Measurements from ENCODE around the gene RAP2A.

Gene RAP2A

DNA sequence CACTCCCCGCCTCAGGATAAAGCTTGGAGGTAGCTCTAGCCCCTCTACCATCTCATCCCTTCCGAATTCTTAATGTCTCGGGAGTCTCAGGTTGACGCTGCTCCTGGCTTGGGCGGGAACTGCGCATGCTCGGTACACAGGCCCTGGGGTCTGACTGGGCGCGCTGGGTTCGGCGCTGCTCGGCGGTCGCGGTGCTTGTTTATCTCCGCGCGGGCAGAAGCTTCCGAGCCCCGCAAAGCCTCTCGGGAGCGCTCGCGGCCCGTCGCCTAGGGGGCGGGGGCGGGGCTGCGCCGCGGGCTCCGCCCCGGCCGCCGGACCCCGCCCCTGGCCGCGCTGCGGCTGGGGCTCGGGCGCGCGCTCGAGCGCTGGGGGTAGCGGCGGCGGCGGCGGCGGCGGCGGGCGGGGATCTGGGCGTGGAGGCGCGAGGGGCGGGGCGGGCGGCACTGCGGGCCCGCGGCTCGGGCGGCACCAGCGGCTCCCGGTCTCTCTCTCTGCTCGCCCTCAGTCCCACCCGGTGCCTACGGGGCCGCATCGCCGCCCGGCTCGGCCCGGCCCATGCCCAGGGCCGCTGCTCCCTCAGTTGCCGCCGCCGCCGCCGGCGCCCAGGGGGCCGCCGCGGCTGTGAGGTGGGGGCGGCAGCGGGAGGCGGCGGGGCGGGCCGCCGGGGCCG lies at the start of gene RAP2A:
TSS of gene RAP2A (plus strand) at position 443 of the 670 bp plus-strand sequence. CDS start 302 bp downstream, outside the sequence.
- Histone ChIP-seq H3K9me2 (replicated peaks; ENCODE audit: insufficient read depth, low read length) (no peaks in the 10 kb centered on the region), H2AFZ (ENCODE audit: low read length) (peak within 1 kb of the TSS; percentile 94), H3K79me2 (ENCODE audit: low read length) (peaks cover 45% of the 10 kb centered on the region), H3F3A (ENCODE audit: insufficient read depth, low read length) (peaks cover 16% of the 10 kb centered on the region), H3K36me3 (replicated peaks; ENCODE audit: insufficient read depth, low read length) (no peaks in the 10 kb centered on the region), H3K9me3 (replicated peaks; ENCODE audit: insufficient read depth, low read length) (no peaks in the 10 kb centered on the region), H3K4me3 (ENCODE audit: low read length) (peak within 1 kb of the TSS; percentile 96), H3K9ac (ENCODE audit: low read length) (peak within 1 kb of the TSS; percentile 99), H3K4me2 (ENCODE audit: low read depth, low read length) (peak within 1 kb of the TSS; percentile 91), H3K4me1 (ENCODE audit: low read length) (peaks cover 26% of the 10 kb centered on the region; the same call in 1 of the 2 replicates), H4K20me1 (ENCODE audit: insufficient read depth, low read length) (no peaks in the 10 kb centered on the region), H3K27me3 (replicated peaks; ENCODE audit: insufficient read depth, low read length) (no peaks in the 10 kb centered on the region), H3K27ac (ENCODE audit: low read length) (peak within 1 kb of the TSS; percentile 100)
- DNase-seq = peak; percentile 94
- TF ChIP-seq EZH2 (optimal IDR thresholded peaks at IDR 0.05; ENCODE audit: low read depth, low read length) = no peak
- TF ChIP-seq EZH2phosphoT487 (IDR thresholded peaks at IDR 0.05; ENCODE audit: low read length) = no peak
- TF ChIP-seq, protein P1, sequence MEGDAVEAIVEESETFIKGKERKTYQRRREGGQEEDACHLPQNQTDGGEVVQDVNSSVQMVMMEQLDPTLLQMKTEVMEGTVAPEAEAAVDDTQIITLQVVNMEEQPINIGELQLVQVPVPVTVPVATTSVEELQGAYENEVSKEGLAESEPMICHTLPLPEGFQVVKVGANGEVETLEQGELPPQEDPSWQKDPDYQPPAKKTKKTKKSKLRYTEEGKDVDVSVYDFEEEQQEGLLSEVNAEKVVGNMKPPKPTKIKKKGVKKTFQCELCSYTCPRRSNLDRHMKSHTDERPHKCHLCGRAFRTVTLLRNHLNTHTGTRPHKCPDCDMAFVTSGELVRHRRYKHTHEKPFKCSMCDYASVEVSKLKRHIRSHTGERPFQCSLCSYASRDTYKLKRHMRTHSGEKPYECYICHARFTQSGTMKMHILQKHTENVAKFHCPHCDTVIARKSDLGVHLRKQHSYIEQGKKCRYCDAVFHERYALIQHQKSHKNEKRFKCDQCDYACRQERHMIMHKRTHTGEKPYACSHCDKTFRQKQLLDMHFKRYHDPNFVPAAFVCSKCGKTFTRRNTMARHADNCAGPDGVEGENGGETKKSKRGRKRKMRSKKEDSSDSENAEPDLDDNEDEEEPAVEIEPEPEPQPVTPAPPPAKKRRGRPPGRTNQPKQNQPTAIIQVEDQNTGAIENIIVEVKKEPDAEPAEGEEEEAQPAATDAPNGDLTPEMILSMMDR (IDR thresholded peaks at IDR 0.05; ENCODE audit: low read length) = no peak

DNA sequence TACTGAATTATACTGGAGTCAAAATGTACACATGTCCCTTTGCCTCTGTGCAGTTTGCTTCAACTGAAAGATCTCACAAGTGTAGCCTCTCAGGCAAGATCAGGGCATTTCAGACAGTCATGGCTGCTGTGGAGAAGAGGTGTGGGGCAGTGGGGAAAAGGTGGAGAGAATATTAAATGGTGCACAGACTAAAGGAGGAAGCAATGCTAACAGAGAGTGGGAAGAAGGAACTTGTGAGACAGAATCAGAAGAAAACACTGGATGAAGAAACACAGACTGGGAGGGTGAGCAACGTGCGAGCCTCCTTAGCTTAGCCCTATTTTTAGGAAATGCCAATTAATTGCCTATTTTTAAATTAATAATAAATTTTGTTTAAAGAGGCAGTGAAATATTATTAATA lies 49.6 kb upstream of the RAP2A start:
- Histone ChIP-seq H3F3A (ENCODE audit: insufficient read depth, low read length) (no peaks in the 10 kb centered on the region), H4K20me1 (ENCODE audit: insufficient read depth, low read length) (no peaks in the 10 kb centered on the region), H3K4me2 (ENCODE audit: low read depth, low read length) (no peak overlapping the region), H3K9me3 (replicated peaks; ENCODE audit: insufficient read depth, low read length) (no peaks in the 10 kb centered on the region), H3K27ac (ENCODE audit: low read length) (no peak overlapping the region), H3K36me3 (replicated peaks; ENCODE audit: insufficient read depth, low read length) (no peaks in the 10 kb centered on the region), H3K4me3 (ENCODE audit: low read length) (no peak overlapping the region), H3K79me2 (ENCODE audit: low read length) (no peaks in the 10 kb centered on the region), H3K27me3 (replicated peaks; ENCODE audit: insufficient read depth, low read length) (no peaks in the 10 kb centered on the region), H2AFZ (ENCODE audit: low read length) (no peak overlapping the region), H3K9ac (ENCODE audit: low read length) (no peak overlapping the region), H3K4me1 (ENCODE audit: low read length) (no peaks in the 10 kb centered on the region), H3K9me2 (replicated peaks; ENCODE audit: insufficient read depth, low read length) (no peaks in the 10 kb centered on the region)
- TF ChIP-seq EZH2 (optimal IDR thresholded peaks at IDR 0.05; ENCODE audit: low read depth, low read length) (no peak), EZH2phosphoT487 (IDR thresholded peaks at IDR 0.05; ENCODE audit: low read length) (no peak)
- TF ChIP-seq, protein P1 (IDR thresholded peaks at IDR 0.05; ENCODE audit: low read length) = no peak
- DNase-seq = no peak

GRCh38 chr13:97385146-97385545 lies 48.8 kb upstream of the RAP2A start:
- no peak for DNase-seq
- no peaks in the 10 kb centered on the region for H4K20me1 ChIP-seq (ENCODE audit: insufficient read depth, low read length)
- H3K27me3 ChIP-seq (replicated peaks; ENCODE audit: insufficient read depth, low read length) = no peaks in the 10 kb centered on the region
- no peaks in the 10 kb centered on the region for H3F3A ChIP-seq (ENCODE audit: insufficient read depth, low read length)
- no peaks in the 10 kb centered on the region for H3K9me3 ChIP-seq (replicated peaks; ENCODE audit: insufficient read depth, low read length)
- H3K4me1 ChIP-seq (ENCODE audit: low read length) = no peaks in the 10 kb centered on the region
- TF ChIP-seq, protein P1 (IDR thresholded peaks at IDR 0.05; ENCODE audit: low read length) = no peak
- no peak for TF ChIP-seq EZH2 (optimal IDR thresholded peaks at IDR 0.05; ENCODE audit: low read depth, low read length)
- TF ChIP-seq EZH2phosphoT487 (IDR thresholded peaks at IDR 0.05; ENCODE audit: low read length) = no peak
- no peak overlapping the region for H3K9ac ChIP-seq (ENCODE audit: low read length)
- no peak overlapping the region for H3K4me3 ChIP-seq (ENCODE audit: low read length)
- H3K4me2 ChIP-seq (ENCODE audit: low read depth, low read length) = no peak overlapping the region
- no peaks in the 10 kb centered on the region for H3K79me2 ChIP-seq (ENCODE audit: low read length)
- no peak overlapping the region for H3K27ac ChIP-seq (ENCODE audit: low read length)
- no peaks in the 10 kb centered on the region for H3K9me2 ChIP-seq (replicated peaks; ENCODE audit: insufficient read depth, low read length)
- H3K36me3 ChIP-seq (replicated peaks; ENCODE audit: insufficient read depth, low read length) = no peaks in the 10 kb centered on the region; the same call in 1 of the 2 replicates
- no peak overlapping the region for H2AFZ ChIP-seq (ENCODE audit: low read length)
